NB4 (cell line): Measurements from ENCODE around the gene COG7.

Source experiments
- CTCF ChIP-seq: IDR thresholded peaks from one replicate; pipeline ENCODE4 v1.5.1; 2012; ENCODE audit warnings: low read depth, low read length
- MAX ChIP-seq: IDR thresholded peaks from 2 replicates; pipeline ENCODE4 v1.6.1; 2011; ENCODE audit warnings: low read depth, low read length
- MYC ChIP-seq: IDR thresholded peaks from 2 replicates; pipeline ENCODE4 v1.6.1; 2011; ENCODE audit warnings: low read depth, low read length
- POLR2A ChIP-seq: IDR thresholded peaks from 2 replicates; pipeline ENCODE4 v1.6.1; 2011; ENCODE audit warnings: mild to moderate bottlenecking; ENCODE audit not compliant: insufficient read length; ENCODE audit errors: extremely low read depth

GRCh38 chr16:23379707-23380106 lies 73.3 kb downstream of the COG7 start:
- TF ChIP-seq POLR2A (no peak), CTCF (no peak), MAX (no peak), MYC (no peak)
